ENCODE data around the gene MCOLN3. TPM values are rescaled to one million over a fixed set of nuclear protein-coding genes. Genes with fewer than 3 reads are reported as not detected.

MCOLN3 gene
- total RNA-seq, 2 experiments from 2014 or later: 1.1 to 2.2 TPM

DNA sequence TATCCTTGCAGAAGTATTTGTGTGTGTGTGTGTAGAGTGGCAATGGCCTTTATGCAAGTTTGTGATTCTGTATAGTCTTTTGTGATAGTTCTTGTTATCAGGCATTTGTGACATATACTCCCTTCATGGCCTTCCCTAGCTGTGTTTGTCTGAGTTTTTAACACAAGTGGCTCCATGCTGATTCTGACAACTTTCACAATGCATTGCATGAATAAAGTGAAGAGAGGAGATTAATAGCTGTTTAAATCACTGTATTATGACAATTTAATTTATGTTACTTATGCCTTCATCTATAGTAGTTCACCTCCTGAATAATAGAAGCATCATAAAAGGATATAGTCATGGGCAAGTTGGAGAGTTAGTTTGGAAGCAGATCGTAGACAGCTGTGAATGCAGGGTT, 17.2 kb upstream of the MCOLN3 start:
- H3K4me3 Mint-ChIP-seq: no peak overlapping the region
- CTCF ChIA-PET: interaction anchor here (1.4 kb wide), 1 partner anchor 194 kb away, joined by 4 read pairs; the partner anchor contains the start of gene C1orf52

DNA sequence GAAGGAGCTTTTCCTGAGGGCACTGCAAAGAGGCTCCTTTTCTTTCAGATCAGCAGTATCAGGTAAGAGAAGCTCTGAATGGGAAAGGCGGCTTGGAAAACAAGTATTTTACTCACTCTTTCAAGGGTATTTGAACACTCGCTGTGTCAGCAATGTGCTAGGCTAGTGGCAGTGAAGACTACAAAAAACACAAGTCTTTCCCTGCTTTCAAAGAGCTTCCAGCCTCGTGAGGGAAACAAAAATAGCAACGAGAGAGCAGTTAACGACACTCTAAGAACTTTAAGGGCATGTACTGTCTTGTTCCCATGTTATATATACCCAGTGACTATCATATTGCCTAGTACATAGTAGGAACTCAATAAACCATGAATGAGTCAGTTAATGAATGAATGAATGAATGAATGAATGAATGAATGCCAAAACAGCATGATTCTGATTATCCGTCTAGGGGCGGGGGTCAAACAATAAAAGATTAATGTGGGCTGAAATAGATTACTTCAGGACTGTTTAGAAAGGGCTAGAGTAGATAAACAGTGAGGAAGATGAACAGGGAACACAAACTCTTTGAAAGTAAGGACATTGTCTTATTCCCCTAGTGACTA, 14.2 kb upstream of the MCOLN3 start:
- ATAC-seq: no peak

More for the DNA sequence above, 17.2 kb upstream of the MCOLN3 start:
- ATAC-seq (no peak), DNase-seq (no peak)
- no peaks in the 10 kb centered on the region for H3K36me3 Mint-ChIP-seq
- H3K27me3 Mint-ChIP-seq: peaks cover 2% of the 10 kb centered on the region
- H3K9me3 Mint-ChIP-seq (ENCODE audit: low read depth): no peaks in the 10 kb centered on the region
- no peak overlapping the region for H3K27ac Mint-ChIP-seq
- peaks cover 13% of the 10 kb centered on the region for H3K4me1 Mint-ChIP-seq

DNA sequence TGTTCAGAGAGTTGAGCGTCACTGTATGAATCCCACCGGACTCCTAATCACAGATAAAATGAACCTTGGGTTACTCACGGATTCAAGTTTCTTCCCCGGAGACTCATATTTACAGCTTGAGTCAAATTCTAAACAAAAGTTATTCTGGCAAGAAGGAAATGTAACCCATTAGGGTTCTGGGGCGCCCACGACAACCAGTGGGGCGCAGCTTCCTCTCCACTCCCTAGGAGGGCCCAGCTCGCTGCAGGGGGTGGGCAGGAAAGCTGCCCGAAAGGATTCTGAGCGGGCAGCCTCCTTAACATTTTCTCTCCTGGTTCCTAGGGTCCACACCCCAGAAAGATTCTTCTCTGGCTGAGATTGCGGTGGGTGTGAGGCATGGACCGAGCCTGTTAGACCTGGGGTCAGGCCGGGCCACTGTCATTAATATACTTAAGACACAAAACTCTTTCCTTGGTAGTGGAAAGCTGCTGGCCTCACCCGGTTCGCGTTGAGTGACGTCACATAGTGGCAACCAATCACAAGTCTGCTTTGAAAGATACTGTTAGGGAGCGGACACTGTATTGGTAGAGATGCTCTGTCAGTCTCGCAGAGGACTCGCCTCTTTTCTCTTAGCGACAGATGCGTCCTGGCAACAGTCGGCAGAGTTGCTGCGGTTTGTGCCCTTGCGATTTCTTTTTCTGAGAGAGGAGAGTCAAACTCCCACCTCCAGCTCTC, 13.6 kb upstream of the MCOLN3 start:
- H3K27me3 Mint-ChIP-seq: peaks cover 4% of the 10 kb centered on the region
- ATAC-seq: peak; percentile 99
- peak overlapping the region; percentile 76 for H3K27ac Mint-ChIP-seq
- CTCF ChIA-PET: interaction anchor here (1.0 to 1.7 kb wide), 4 partner anchors 117 to 198 kb away, joined by 3 to 11 read pairs (median 6); partner anchors contain the start of gene C1orf52
- DNase-seq: peak; percentile 95
- H3K9me3 Mint-ChIP-seq (ENCODE audit: low read depth): no peaks in the 10 kb centered on the region
- H3K36me3 Mint-ChIP-seq: no peaks in the 10 kb centered on the region
- H3K4me1 Mint-ChIP-seq: peaks cover 16% of the 10 kb centered on the region
- peak overlapping the region; percentile 78 for H3K4me3 Mint-ChIP-seq

More for the DNA sequence above, 14.2 kb upstream of the MCOLN3 start:
- peaks cover 16% of the 10 kb centered on the region for H3K4me1 Mint-ChIP-seq
- peak overlapping the region; percentile 78 for H3K4me3 Mint-ChIP-seq
- peak overlapping the region; percentile 20 for H3K27ac Mint-ChIP-seq
- H3K36me3 Mint-ChIP-seq: no peaks in the 10 kb centered on the region
- CTCF ChIA-PET: interaction anchor here (1.0 to 1.7 kb wide), 3 partner anchors 118 to 197 kb away, joined by 4 to 11 read pairs (median 8); partner anchors contain the start of gene C1orf52
- no peaks in the 10 kb centered on the region for H3K9me3 Mint-ChIP-seq (ENCODE audit: low read depth)
- peaks cover 4% of the 10 kb centered on the region for H3K27me3 Mint-ChIP-seq
- DNase-seq: no peak

DNA sequence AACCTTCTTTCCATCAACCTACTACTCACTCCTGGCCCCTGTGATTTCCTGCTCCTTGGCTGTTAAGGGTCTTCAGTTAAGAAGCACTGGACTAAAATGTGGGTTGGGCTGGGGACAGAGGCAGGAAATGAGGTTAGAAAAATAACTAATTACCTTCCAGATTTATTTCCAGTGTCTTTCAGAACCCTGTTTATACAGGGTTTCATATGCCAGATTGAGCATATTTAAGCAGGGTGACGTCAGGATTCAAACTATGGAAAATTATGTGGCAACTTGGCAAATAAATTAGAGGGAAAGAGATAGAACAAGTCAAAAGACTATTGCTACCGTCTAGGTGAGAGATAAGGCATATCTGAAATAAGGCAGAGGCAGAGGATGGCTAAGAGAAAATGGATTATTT, 11.7 kb upstream of the MCOLN3 start:
- CTCF ChIA-PET: no interaction called here
- Mint-ChIP-seq H3K36me3 (no peaks in the 10 kb centered on the region), H3K4me1 (peaks cover 16% of the 10 kb centered on the region), H3K4me3 (no peak overlapping the region), H3K9me3 (ENCODE audit: low read depth) (no peaks in the 10 kb centered on the region), H3K27ac (no peak overlapping the region), H3K27me3 (peaks cover 4% of the 10 kb centered on the region)
- DNase-seq (no peak), ATAC-seq (no peak)

DNA sequence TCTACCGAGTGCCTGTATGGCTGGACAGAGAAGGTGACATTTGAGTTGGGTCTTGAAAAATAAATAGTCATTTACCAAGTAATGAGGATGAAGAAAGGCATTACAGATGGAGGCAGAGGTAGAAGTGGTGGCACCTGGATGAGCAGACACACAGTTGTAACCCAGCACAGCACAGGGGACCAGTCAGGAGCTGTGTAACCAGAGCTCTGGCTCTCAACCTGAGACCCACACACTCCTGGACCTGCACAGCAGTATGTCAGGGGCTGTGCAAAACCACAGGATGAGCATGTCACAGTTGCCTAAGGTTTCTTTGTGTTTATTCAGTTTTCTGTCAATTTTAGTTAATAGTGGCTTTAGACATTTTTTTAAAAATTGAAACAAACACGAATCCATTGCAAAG, 11.3 kb upstream of the MCOLN3 start:
- Mint-ChIP-seq H3K4me3 (no peak overlapping the region), H3K36me3 (no peaks in the 10 kb centered on the region), H3K27ac (no peak overlapping the region), H3K4me1 (peaks cover 16% of the 10 kb centered on the region), H3K9me3 (ENCODE audit: low read depth) (no peaks in the 10 kb centered on the region), H3K27me3 (peaks cover 4% of the 10 kb centered on the region)
- ATAC-seq (no peak), DNase-seq (no peak)
- CTCF ChIA-PET: interaction anchor here (1.1 kb wide), 1 partner anchor 10 kb away, joined by 5 read pairs; no protein-coding TSS in a partner anchor

DNA sequence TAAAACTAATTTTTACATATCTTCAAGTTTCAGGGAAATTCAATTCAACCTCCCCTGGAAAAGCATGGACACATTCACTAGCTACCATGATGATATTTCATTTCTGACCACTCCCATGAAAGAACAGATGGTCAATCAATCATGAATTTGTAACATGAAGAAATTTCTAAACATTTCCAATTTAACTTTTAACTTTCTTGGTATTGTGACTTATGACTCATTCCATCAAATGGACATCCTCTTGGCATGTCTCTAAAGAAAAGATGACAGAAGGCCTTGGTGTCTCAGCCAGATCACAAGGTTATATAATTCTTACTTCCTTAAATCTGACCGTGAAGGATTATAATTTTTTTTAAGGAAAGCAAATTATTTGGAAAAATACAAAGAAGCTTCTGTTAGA, 10.5 kb upstream of the MCOLN3 start:
- H3K36me3 Mint-ChIP-seq: no peaks in the 10 kb centered on the region
- DNase-seq (no peak), ATAC-seq (no peak)
- peaks cover 16% of the 10 kb centered on the region for H3K4me1 Mint-ChIP-seq
- CTCF ChIA-PET: interaction anchor here (0.7 to 1.9 kb wide), 4 partner anchors 9 to 200 kb away, joined by 3 to 5 read pairs (median 4); partner anchors contain the start of genes C1orf52 and MCOLN3
- peaks cover 4% of the 10 kb centered on the region for H3K27me3 Mint-ChIP-seq
- H3K4me3 Mint-ChIP-seq: no peak overlapping the region
- H3K9me3 Mint-ChIP-seq (ENCODE audit: low read depth): no peaks in the 10 kb centered on the region
- no peak overlapping the region for H3K27ac Mint-ChIP-seq

DNA sequence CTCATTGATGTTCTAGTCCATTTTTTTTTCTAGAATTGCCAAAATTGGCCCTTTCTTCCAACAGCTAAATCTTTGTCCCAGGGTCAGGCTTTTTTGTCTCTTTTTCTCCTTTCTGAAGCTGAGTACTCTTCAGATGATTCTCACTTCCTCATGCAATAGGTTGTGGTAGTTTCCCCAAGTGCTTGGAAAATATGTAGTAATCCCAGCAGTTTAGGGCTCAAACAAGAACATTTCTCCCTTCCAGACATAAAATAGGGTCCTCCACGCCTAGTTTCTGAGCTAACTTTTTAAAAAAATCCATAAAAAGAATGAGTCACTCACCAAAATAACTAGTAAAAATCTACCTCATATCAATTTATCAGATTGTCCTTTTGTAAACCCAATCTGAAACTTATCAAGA, 10.0 kb upstream of the MCOLN3 start:
- Mint-ChIP-seq H3K27ac (no peak overlapping the region), H3K4me3 (no peak overlapping the region), H3K36me3 (no peaks in the 10 kb centered on the region), H3K9me3 (ENCODE audit: low read depth) (no peaks in the 10 kb centered on the region), H3K4me1 (peaks cover 16% of the 10 kb centered on the region), H3K27me3 (peaks cover 4% of the 10 kb centered on the region)
- CTCF ChIA-PET: interaction anchor here (0.7 to 1.9 kb wide), 4 partner anchors 8 to 201 kb away, joined by 3 to 5 read pairs (median 4); partner anchors contain the start of genes C1orf52 and MCOLN3
- DNase-seq (no peak), ATAC-seq (no peak)

DNA sequence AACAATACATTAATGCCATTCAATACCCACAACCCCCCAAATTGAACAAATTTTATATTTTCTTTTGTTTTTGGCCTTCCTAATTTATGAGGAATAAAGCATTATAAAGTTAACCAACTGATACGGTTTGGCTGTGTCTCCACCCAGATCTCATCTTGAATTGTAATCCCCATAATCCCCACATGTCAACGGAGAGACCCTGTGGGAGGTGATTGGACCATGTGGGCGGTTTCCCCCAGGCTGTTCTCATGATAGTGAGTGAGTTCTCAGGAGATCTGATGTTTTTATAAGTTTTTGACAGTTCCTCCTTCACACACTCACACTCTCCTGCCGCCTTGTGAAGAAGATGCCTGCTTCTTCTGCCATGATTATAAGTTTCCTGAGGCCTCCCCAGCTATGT, 6.4 kb upstream of the MCOLN3 start:
- no peak overlapping the region for H3K4me3 Mint-ChIP-seq
- CTCF ChIA-PET: interaction anchor here (1.9 kb wide), 1 partner anchor 110 kb away, joined by 5 read pairs; no protein-coding TSS in a partner anchor
- ATAC-seq (no peak), DNase-seq (no peak)
- no peaks in the 10 kb centered on the region for H3K9me3 Mint-ChIP-seq (ENCODE audit: low read depth)
- peaks cover 5% of the 10 kb centered on the region for H3K27me3 Mint-ChIP-seq
- no peaks in the 10 kb centered on the region for H3K36me3 Mint-ChIP-seq
- H3K27ac Mint-ChIP-seq: no peak overlapping the region
- peaks cover 17% of the 10 kb centered on the region for H3K4me1 Mint-ChIP-seq

DNA sequence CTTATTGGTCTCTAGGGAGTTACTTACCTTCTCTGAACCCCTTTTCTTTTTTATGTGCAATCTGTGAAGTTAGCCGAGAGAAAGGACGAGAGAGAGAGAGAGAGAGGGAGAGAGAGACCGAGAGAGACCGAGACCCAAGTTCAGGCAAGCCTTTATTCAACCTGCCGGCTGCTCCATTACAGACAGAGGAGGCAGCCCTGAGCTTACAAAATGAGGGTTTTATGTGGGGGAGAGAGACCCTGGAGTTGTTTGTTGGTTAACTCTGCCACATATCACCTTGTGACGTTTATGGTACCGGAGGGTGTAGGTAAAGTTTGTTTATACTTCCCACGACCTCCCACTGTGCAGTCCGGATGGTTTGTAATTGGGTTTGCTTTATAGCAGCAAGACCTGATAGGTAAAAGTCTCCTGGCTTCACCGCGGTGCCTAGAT, 1.5 kb upstream of the MCOLN3 start:
- no peak for DNase-seq

DNA sequence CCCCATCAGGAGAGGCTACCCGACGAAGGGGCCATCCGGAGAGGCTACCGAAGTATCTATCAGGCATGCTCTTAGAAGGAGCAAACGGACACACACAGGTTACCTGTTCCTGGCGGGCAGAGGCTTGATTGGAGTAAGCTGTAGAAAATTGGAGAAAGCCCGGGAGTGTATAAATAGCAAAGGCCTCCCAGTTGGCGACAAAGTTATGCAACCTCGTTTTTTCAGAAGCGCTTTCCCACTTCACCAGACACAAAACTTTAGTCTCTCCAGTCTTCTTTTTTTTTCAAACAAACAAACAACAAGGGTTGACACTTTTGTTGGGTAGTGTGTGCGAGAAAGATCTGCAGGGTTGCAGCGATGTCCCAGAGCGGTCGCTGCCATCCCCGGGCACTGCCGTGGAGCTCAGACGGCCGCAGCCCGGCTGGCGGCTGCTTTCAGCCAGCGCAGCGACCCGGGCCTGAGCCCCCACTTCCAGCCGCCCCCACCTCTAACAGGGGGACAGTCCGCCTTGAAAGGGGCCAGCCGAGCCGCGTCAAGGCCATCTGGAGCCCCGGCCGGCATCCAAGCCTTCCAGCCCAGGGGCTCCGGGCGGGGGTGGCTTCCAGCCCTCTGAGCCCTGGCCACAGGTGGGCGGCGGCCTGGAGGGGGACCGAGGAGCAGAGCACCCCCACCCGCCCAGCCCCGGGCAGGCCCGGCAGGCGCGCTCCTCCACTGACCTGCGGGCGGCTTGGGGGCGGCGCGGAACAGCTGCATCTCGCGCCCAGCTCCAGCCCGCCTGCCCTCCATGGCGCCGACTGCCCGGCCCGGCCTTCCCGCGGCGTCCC, 616 bp downstream of the MCOLN3 start:
- Mint-ChIP-seq H3K27ac (no peak overlapping the region), H3K27me3 (peaks cover 51% of the 10 kb centered on the region), H3K9me3 (ENCODE audit: low read depth) (no peaks in the 10 kb centered on the region), H3K4me1 (peaks cover 26% of the 10 kb centered on the region), H3K36me3 (peaks cover 4% of the 10 kb centered on the region), H3K4me3 (peak overlapping the region; percentile 72)
- DNase-seq (no peak), ATAC-seq (peak; percentile 65)
- CTCF ChIA-PET: interaction anchor here (1.0 to 2.4 kb wide), 5 partner anchors 11 to 229 kb away, joined by 3 to 9 read pairs (median 3); partner anchors contain the start of gene BCL10

More for the DNA sequence above, 1.5 kb upstream of the MCOLN3 start:
- CTCF ChIA-PET: interaction anchor here (1.6 to 2.4 kb wide), 2 partner anchors 9 to 105 kb away, joined by 5 to 9 read pairs; no protein-coding TSS in a partner anchor
- no peak for ATAC-seq
- H3K27ac Mint-ChIP-seq: no peak overlapping the region
- peak overlapping the region; percentile 33 for H3K4me3 Mint-ChIP-seq
- H3K27me3 Mint-ChIP-seq: peaks cover 38% of the 10 kb centered on the region
- peaks cover 26% of the 10 kb centered on the region for H3K4me1 Mint-ChIP-seq
- peaks cover 4% of the 10 kb centered on the region for H3K36me3 Mint-ChIP-seq
- no peaks in the 10 kb centered on the region for H3K9me3 Mint-ChIP-seq (ENCODE audit: low read depth)

DNA sequence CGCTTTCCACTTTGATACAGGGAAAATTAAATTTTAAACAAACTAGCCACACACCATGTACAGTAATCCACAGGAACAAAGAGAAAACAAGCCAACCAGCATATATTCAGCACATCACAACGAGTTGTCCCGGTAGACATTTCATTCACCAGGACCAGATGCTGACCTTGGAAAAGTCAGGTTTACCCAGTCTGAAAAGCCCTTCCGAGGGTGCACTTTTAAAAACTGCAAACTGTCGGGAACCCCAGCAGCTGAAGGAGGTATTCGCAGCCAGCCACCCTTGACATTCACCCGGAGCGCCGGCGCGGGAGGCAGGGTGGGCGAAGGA, 1.2 kb downstream of the MCOLN3 start:
- ATAC-seq: no peak
- no peak overlapping the region for H3K27ac Mint-ChIP-seq
- H3K9me3 Mint-ChIP-seq (ENCODE audit: low read depth): no peaks in the 10 kb centered on the region
- H3K4me1 Mint-ChIP-seq: peaks cover 26% of the 10 kb centered on the region
- H3K36me3 Mint-ChIP-seq: peaks cover 4% of the 10 kb centered on the region
- DNase-seq: no peak
- CTCF ChIA-PET: no interaction called here
- peaks cover 51% of the 10 kb centered on the region for H3K27me3 Mint-ChIP-seq
- H3K4me3 Mint-ChIP-seq: peak overlapping the region; percentile 20

DNA sequence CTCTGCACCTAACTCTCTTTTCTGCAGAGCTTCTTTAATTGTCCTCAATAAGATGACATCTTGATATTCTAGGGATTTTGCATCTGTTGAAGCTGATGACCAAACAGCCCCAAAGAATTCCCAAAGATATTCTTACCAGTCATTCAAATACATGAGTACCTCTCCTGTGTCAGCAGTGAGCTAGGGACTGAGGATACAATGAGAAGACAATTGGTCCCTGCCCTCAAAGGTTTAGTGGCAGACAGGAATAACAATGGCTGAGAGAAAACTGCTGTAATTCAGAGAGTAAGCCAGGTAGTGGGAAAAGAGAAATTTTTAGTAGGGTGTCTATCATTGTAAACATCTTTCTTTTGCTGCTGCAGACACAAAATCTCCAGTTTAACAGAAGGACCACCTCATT, 5.9 kb downstream of the MCOLN3 start:
- Mint-ChIP-seq H3K9me3 (ENCODE audit: low read depth) (no peaks in the 10 kb centered on the region), H3K27me3 (peaks cover 33% of the 10 kb centered on the region), H3K4me1 (peaks cover 3% of the 10 kb centered on the region), H3K4me3 (no peak overlapping the region), H3K36me3 (peaks cover 2% of the 10 kb centered on the region), H3K27ac (no peak overlapping the region)
- DNase-seq: no peak
- no peak for ATAC-seq
- CTCF ChIA-PET: interaction anchor here (1.4 to 1.9 kb wide), 2 partner anchors 97 to 212 kb away, joined by 3 to 6 read pairs; no protein-coding TSS in a partner anchor

DNA sequence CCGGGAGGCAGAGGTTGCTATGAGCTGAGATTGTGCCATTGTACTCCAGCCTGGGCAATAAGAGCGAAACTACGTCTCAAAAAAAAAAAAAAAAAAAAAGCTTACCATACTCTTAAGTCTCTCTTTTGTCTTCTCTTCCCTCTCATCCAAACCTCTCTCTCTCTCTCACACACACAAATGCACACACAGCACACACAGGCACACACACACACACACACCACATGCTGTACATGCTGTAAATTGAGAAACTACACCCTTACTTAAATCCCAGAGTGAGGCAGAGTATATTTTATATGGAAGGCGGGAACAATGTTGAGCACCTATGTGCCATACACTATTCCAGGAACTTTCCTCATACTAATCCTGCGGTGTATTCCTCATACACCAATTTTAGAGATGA, 6.5 kb downstream of the MCOLN3 start:
- CTCF ChIA-PET: interaction anchor here (1.9 kb wide), 1 partner anchor 97 kb away, joined by 6 read pairs; no protein-coding TSS in a partner anchor
- ATAC-seq (no peak), DNase-seq (no peak)
- Mint-ChIP-seq H3K9me3 (ENCODE audit: low read depth) (no peaks in the 10 kb centered on the region), H3K27me3 (peaks cover 27% of the 10 kb centered on the region), H3K27ac (no peak overlapping the region), H3K36me3 (no peaks in the 10 kb centered on the region), H3K4me3 (no peak overlapping the region), H3K4me1 (no peaks in the 10 kb centered on the region)
